ENCODE results near the gene NOL6.

GRCh38 chr9:33446240-33446945 lies 27.3 kb downstream of the NOL6 start:
- TF ChIP-seq EP300 (IDR thresholded peaks at IDR 0.05): no peak
- no peak for TF ChIP-seq POLR2AphosphoS5 (IDR thresholded peaks at IDR 0.05)
- no peak for TF ChIP-seq POLR2A (IDR thresholded peaks at IDR 0.05)
